Right renal pelvis (tissue), 4 donors: ENCODE data around the gene SETD2. TPM values are rescaled to one million over a fixed set of nuclear protein-coding genes. Genes with fewer than 3 reads are reported as not detected.

ENCODE experiments used
- DNase-seq, 4 donors: peaks; one replicate each; pipeline ENCODE4 v3.0.0-alpha.2; 2013; ENCODE audit warnings: low read depth in 4 of 4, low spot score in 3 of 4, missing footprints in 1 of 4
- polyA plus RNA-seq, 4 donors: library from polyadenylated mRNA; unstranded; fragments of 120-200 nt; gene quantifications; one replicate each; pipeline ENCODE4 v1.2.1, GENCODE V29; 2013; ENCODE audit not compliant: insufficient read length in 4 of 4

Gene SETD2
- polyA plus RNA-seq, 4 donors = 63.2 to 70.6 (median 69.1) TPM

- DNase-seq = no peak
Observed at GRCh38 chr3:46970391-46971091, 193.4 kb downstream of the SETD2 start.

GRCh38 chr3:46968783-46969428 lies 195.0 kb downstream of the SETD2 start:
- DNase-seq = no peak

GRCh38 chr3:46966811-46967210 lies 197.1 kb downstream of the SETD2 start:
- DNase-seq = no peak

Other genes with a start within 250 kb of the SETD2 start
- 10 to 100 TPM; 45.9 to 60.6 (median 51.2) TPM for gene CCDC12, start 187.4 kb downstream of the SETD2 start, polyA plus RNA-seq
- gene NBEAL2, start 184.4 kb downstream of the SETD2 start, polyA plus RNA-seq = 10 to 100 TPM; 29.9 to 51.7 (median 38.3) TPM
- 10 to 100 TPM; 21.9 to 24.9 (median 23.8) TPM for gene KIF9, start 118.7 kb upstream of the SETD2 start, polyA plus RNA-seq
- gene KLHL18, start 118.8 kb upstream of the SETD2 start, polyA plus RNA-seq = 10 to 100 TPM; 12.4 to 14.5 (median 13.4) TPM
- 10 to 100 TPM; 23.0 to 30.4 (median 27.8) TPM for gene PTPN23, start 216.9 kb upstream of the SETD2 start, polyA plus RNA-seq